H1 (cell line): Measurements from ENCODE around the gene SLC1A7. TPM values are rescaled to one million over a fixed set of nuclear protein-coding genes. Genes with fewer than 3 reads are reported as not detected.

Source experiments
- CTCF ChIA-PET: fragments of 300-600 bp; sonication (Branson Sonifier 250); formaldehyde crosslinking; loops from one replicate; lab custom pipeline; 2021; ENCODE audit not compliant: partially characterized antibody; lab: Charles Lee
- POLR2A ChIA-PET: fragments of 300-600 bp; sonication (Branson Sonifier 250); formaldehyde crosslinking; loops from one replicate; lab custom pipeline; 2021; ENCODE audit warnings: inconsistent platforms; ENCODE audit not compliant: partially characterized antibody; lab: Charles Lee
- DNase-seq, 2 experiments: peaks; one replicate each; pipeline versions ENCODE4 v3.0.0 to v3.0.0-alpha.2; 2010 to 2022; ENCODE audit warnings: low spot score in 2 of 2, low read depth in 1 of 2, mixed read lengths in 1 of 2
- FAIRE-seq: peaks from 2 replicates; lab custom pipeline; 2011; peaks lifted over from hg19 to GRCh38; lab: Jason Lieb, UNC
- H2AFZ ChIP-seq: 2 replicates; pipeline ENCODE4 v1.8.1; 2012; ENCODE audit warnings: low read length, inconsistent platforms
- H2AK5ac ChIP-seq: 2 replicates; pipeline ENCODE4 v1.6.1; 2013; ENCODE audit warnings: low read depth, low read length
- H2BK120ac ChIP-seq: replicated peaks from 2 replicates; pipeline ENCODE3; 2013; ENCODE audit warnings: low read depth, low read length, inconsistent platforms
- H2BK12ac ChIP-seq: 2 replicates; pipeline ENCODE4 v1.6.1; 2013; ENCODE audit warnings: low read depth, low read length
- H2BK15ac ChIP-seq: 2 replicates; pipeline ENCODE4 v1.6.1; 2013; ENCODE audit warnings: low read length
- H2BK20ac ChIP-seq: 2 replicates; pipeline ENCODE4 v1.6.1; 2013; ENCODE audit warnings: low read length
- H2BK5ac ChIP-seq: 2 replicates; pipeline ENCODE4 v1.6.1; 2013; ENCODE audit warnings: low read depth, low read length
- H3K14ac ChIP-seq: 2 replicates; pipeline ENCODE4 v1.6.1; 2013; ENCODE audit warnings: inconsistent platforms; ENCODE audit not compliant: insufficient read length
- H3K18ac ChIP-seq: 2 replicates; pipeline ENCODE4 v1.6.1; 2013; ENCODE audit warnings: low read length; ENCODE audit errors: extremely low read depth
- H3K23ac ChIP-seq: 2 replicates; pipeline ENCODE4 v1.6.1; 2013; ENCODE audit warnings: inconsistent platforms; ENCODE audit not compliant: insufficient read length
- H3K23me2 ChIP-seq: 2 replicates; pipeline ENCODE4 v1.6.1; 2013; ENCODE audit warnings: low read depth, low read length
- H3K27ac ChIP-seq: 2 replicates; pipeline ENCODE4 v1.6.1; 2011; ENCODE audit warnings: low read depth, low read length, inconsistent platforms
- H3K27me3 ChIP-seq, 4 experiments: replicated peaks in 1 of 4; 1 replicate in 1 of 4; 2 replicates in 3 of 4; pipeline versions ENCODE4 v1.6.1 to v1.8.1; 2011 to 2013; ENCODE audit warnings: low read length in 3 of 4, mild to moderate bottlenecking in 3 of 4, inconsistent platforms in 2 of 4, mixed read lengths in 2 of 4, moderate library complexity in 1 of 4; ENCODE audit not compliant: control insufficient read depth in 3 of 4, insufficient read depth in 3 of 4; ENCODE audit errors: extremely low read depth in 1 of 4
- H3K36me3 ChIP-seq, 4 experiments: 2 replicates each; pipeline versions ENCODE4 v1.6.1 to v1.8.1; 2011 to 2013; ENCODE audit warnings: mild to moderate bottlenecking in 4 of 4, low read length in 3 of 4, moderate library complexity in 2 of 4, control low read depth in 1 of 4, inconsistent platforms in 1 of 4; ENCODE audit not compliant: insufficient read depth in 4 of 4, control insufficient read depth in 2 of 4
- H3K4ac ChIP-seq: replicated peaks from 2 replicates; pipeline ENCODE3; 2013; ENCODE audit warnings: low read length, low read depth, mixed read lengths, inconsistent platforms; ENCODE audit not compliant: insufficient read length
- H3K4me1 ChIP-seq, 4 experiments: replicated peaks in 1 of 4; 1 replicate in 1 of 4; 2 replicates in 3 of 4; pipeline versions ENCODE4 v1.6.1 to v1.8.1; 2011 to 2013; ENCODE audit warnings: low read length in 3 of 4, inconsistent platforms in 2 of 4, mixed read lengths in 1 of 4; ENCODE audit not compliant: insufficient read depth in 4 of 4, control insufficient read depth in 3 of 4
- H3K4me2 ChIP-seq, 2 experiments: 2 replicates each; pipeline versions ENCODE4 v1.6.1 to v1.8.1; 2011 to 2013; ENCODE audit warnings: low read depth in 2 of 2, low read length in 2 of 2, control low read depth in 1 of 2, inconsistent platforms in 1 of 2, mild to moderate bottlenecking in 1 of 2; ENCODE audit not compliant: insufficient read depth in 1 of 2
- H3K4me3 ChIP-seq, 4 experiments: fragments of 200-600, 300-600 bp in 1 of 4; sonication (generic), shearing (Covaris generic), sonication (Bioruptor Twin) in 1 of 4; 2 replicates each; pipeline versions ENCODE4 v1.5.1 to v1.8.1; 2011 to 2016; ENCODE audit warnings: low read length in 4 of 4, low read depth in 3 of 4, control low read depth in 2 of 4, inconsistent platforms in 2 of 4, mild to moderate bottlenecking in 2 of 4, mixed read lengths in 1 of 4, moderate library complexity in 1 of 4; ENCODE audit not compliant: insufficient read depth in 2 of 4; ENCODE audit errors: extremely low read depth in 1 of 4
- H3K56ac ChIP-seq: replicated peaks from 2 replicates; pipeline ENCODE3; 2013; ENCODE audit warnings: low read depth, mild to moderate bottlenecking, mixed read lengths, low read length, inconsistent platforms; ENCODE audit not compliant: insufficient read length
- H3K79me1 ChIP-seq: 2 replicates; pipeline ENCODE4 v1.6.1; 2013; ENCODE audit warnings: low read depth, low read length, control low read depth
- H3K79me2 ChIP-seq, 2 experiments: 2 replicates each; pipeline versions ENCODE4 v1.6.1 to v1.8.1; 2012 to 2013; ENCODE audit warnings: low read length in 2 of 2, mild to moderate bottlenecking in 2 of 2, inconsistent platforms in 1 of 2; ENCODE audit not compliant: insufficient read depth in 2 of 2, control insufficient read depth in 1 of 2
- H3K9ac ChIP-seq, 4 experiments: replicated peaks in 1 of 4; 1 replicate in 1 of 4; 2 replicates in 3 of 4; pipeline versions ENCODE4 v1.6.1 to v1.8.1; 2011 to 2013; ENCODE audit warnings: low read depth in 3 of 4, low read length in 3 of 4, control low read depth in 2 of 4, mild to moderate bottlenecking in 2 of 4, moderate library complexity in 2 of 4, inconsistent platforms in 1 of 4; ENCODE audit errors: extremely low read depth in 1 of 4
- H3K9me3 ChIP-seq, 2 experiments: 2 replicates each; pipeline versions ENCODE4 v1.6.1 to v1.8.1; 2012 to 2013; ENCODE audit warnings: mild to moderate bottlenecking in 2 of 2, moderate library complexity in 2 of 2, control low read depth in 1 of 2, inconsistent platforms in 1 of 2, low read depth in 1 of 2, low read length in 1 of 2, mixed read lengths in 1 of 2; ENCODE audit not compliant: insufficient read depth in 2 of 2
- H4K20me1 ChIP-seq, 2 experiments: replicated peaks in 1 of 2; 2 replicates each; pipeline versions ENCODE3 to v1.8.1; 2011 to 2013; ENCODE audit warnings: inconsistent platforms in 2 of 2, low read length in 2 of 2, mild to moderate bottlenecking in 1 of 2; ENCODE audit not compliant: insufficient read depth in 2 of 2, control insufficient read depth in 1 of 2
- H4K5ac ChIP-seq: 2 replicates; pipeline ENCODE4 v1.6.1; 2013; ENCODE audit warnings: low read length, low read depth, mixed read lengths, inconsistent platforms; ENCODE audit not compliant: insufficient read length
- H4K8ac ChIP-seq: 2 replicates; pipeline ENCODE4 v1.8.0; 2013; ENCODE audit warnings: mild to moderate bottlenecking, moderate library complexity, low read length, inconsistent platforms; ENCODE audit not compliant: insufficient read depth; ENCODE audit errors: extremely low read depth
- H4K91ac ChIP-seq: replicated peaks from 2 replicates; pipeline ENCODE3; 2013; ENCODE audit warnings: low read length, mixed read lengths, inconsistent platforms; ENCODE audit not compliant: insufficient read length
- BCL11A ChIP-seq, 2 experiments: IDR thresholded peaks; one replicate each; pipeline ENCODE4 v1.6.1; 2011; ENCODE audit warnings: low read depth in 2 of 2, low read length in 2 of 2, mild to moderate bottlenecking in 2 of 2
- HDAC2 ChIP-seq, 2 experiments: fragments of 300-600 bp in 1 of 2; sonication (generic) in 1 of 2; IDR thresholded peaks; 2 replicates each; pipeline ENCODE4 v1.6.1; 2011 to 2012; ENCODE audit warnings: low read depth in 2 of 2, low read length in 2 of 2, mild to moderate bottlenecking in 2 of 2, moderate library complexity in 2 of 2, borderline replicate concordance in 1 of 2, inconsistent platforms in 1 of 2
- MAFK ChIP-seq: IDR thresholded peaks from 2 replicates; pipeline ENCODE4 v1.6.1; 2012; ENCODE audit warnings: low read depth, mild to moderate bottlenecking, improper control_type of control experiment, low read length
- RBBP5 ChIP-seq: IDR thresholded peaks from 2 replicates; pipeline ENCODE4 v1.7.1; 2012; ENCODE audit warnings: low read depth, mild to moderate bottlenecking, inconsistent platforms, low read length, moderate library complexity, borderline replicate concordance
- RFX5 ChIP-seq: IDR thresholded peaks from 2 replicates; pipeline ENCODE4 v1.6.1; 2011; ENCODE audit warnings: low read depth, low read length, improper control_type of control experiment, borderline replicate concordance
- SP4 ChIP-seq: IDR thresholded peaks from 2 replicates; pipeline ENCODE4 v1.6.1; 2012; ENCODE audit warnings: low read length, inconsistent platforms
- TCF12 ChIP-seq: IDR thresholded peaks from 2 replicates; pipeline ENCODE4 v1.6.1; 2011; ENCODE audit warnings: low read depth, mild to moderate bottlenecking, low read length
- WGBS, 2 experiments: shearing (Covaris generic) in 1 of 2; methylation state at CpG; one replicate each; pipeline versions ENCODE4 v1.1.6 to v1.1.7; 2013 to 2015; ENCODE audit warnings: low lambda C conversion rate in 2 of 2, mixed read lengths in 2 of 2, inconsistent platforms in 1 of 2, low coverage in 1 of 2, missing lambda C conversion rate in 1 of 2; ENCODE audit not compliant: insufficient replicate concordance in 2 of 2, insufficient coverage in 1 of 2, insufficient read length in 1 of 2; ENCODE audit errors: extremely low coverage in 1 of 2, missing lambda C conversion rate in 1 of 2; 5-methylcytosine and 5-hydroxymethylcytosine counted together
- polyA plus RNA-seq, 7 experiments: library from polyadenylated mRNA; depleted of rRNA in 3 of 7; stranded (reverse) in 5 of 7; unstranded in 2 of 7; fragments of >200 nt in 5 of 7; fragments of 200-250 nt in 2 of 7; gene quantifications; 1 replicate in 5 of 7; 2 replicates in 1 of 7; 4 replicates in 1 of 7; pipeline versions ENCODE4 v1.2.1 to v1.2.3, GENCODE V29; 2011 to 2013; ENCODE audit warnings: missing spikeins in 2 of 7, mixed read lengths in 2 of 7
- total RNA-seq: library from RNA; stranded (reverse); fragmentation: NEBNext Ultra II Directional; extraction: Animal tissue kit (Norgen Biotek cat#: 25700); gene quantifications from 2 replicates; pipeline ENCODE4 v1.2.1, GENCODE V29; 2021
- TF ChIP-seq, protein P1 (sequence below): IDR thresholded peaks from 2 replicates; pipeline ENCODE4 v1.6.1; 2012; ENCODE audit warnings: inconsistent platforms
- TF ChIP-seq, protein P2 (sequence below): IDR thresholded peaks from 2 replicates; pipeline ENCODE4 v1.6.1; 2011; ENCODE audit warnings: low read depth, mild to moderate bottlenecking, low read length; ENCODE audit not compliant: insufficient read depth
- TF ChIP-seq, protein P3 (sequence below): IDR thresholded peaks from 2 replicates; pipeline ENCODE4 v1.6.1; 2012; ENCODE audit warnings: low read length, inconsistent platforms

The SLC1A7 gene
- total and polyA plus RNA-seq, 2 of the 8 experiments (the other 6 are each of a cell fraction or from before 2014, with no cell fraction given) = not detected

DNA sequence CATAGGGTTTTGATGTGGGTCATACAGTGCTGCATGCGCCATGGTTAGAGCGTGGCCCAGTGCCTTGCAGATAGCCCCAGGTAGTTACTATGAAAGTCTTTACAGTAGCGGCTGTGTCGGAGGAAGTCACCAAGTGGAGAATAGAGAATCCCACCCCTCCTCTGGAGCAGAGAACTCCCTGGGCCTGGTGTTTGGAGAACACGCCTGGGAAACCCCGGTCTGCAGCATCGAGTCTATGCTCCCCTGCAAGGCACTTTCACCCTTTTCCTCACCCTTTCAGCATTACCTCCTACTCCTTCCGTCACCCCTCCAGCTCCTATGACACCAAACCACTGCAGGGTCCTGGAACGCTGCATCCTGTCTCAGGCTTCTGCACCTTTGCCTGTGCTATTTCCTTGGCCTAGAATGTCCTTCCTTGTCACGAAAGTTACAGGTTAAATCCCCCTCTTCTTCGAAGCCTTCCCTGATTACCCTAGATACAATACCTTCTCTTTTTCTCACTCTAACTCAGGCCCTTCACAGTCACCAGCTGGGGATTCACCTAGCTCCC, 2.7 kb upstream of the SLC1A7 start:
- H3K4me3 ChIP-seq = no peak overlapping the region
- 84% methylated on average over 11 of the region's 11 CpGs; no CpG with 5 or more reads in 1 of the 2 experiments for WGBS, 2 experiments
- H2AK5ac ChIP-seq = no peak overlapping the region
- H2BK120ac ChIP-seq = no peak overlapping the region
- H3K27ac ChIP-seq = no peak overlapping the region
- CTCF ChIA-PET = interaction anchor here (0.6 to 2.5 kb wide), 6 partner anchors 11 to 223 kb away, joined by 3 to 8 read pairs (median 5); no protein-coding TSS in a partner anchor
- no peaks in the 10 kb centered on the region for H4K20me1 ChIP-seq
- no peaks in the 10 kb centered on the region for H3K27me3 ChIP-seq
- H3K79me2 ChIP-seq = no peaks in the 10 kb centered on the region
- no peak overlapping the region for H3K18ac ChIP-seq
- H3K56ac ChIP-seq = no peak overlapping the region
- H4K91ac ChIP-seq = no peak overlapping the region
- no peak overlapping the region for H2BK5ac ChIP-seq
- H3K36me3 ChIP-seq = no peaks in the 10 kb centered on the region
- H3K23ac ChIP-seq = no peak overlapping the region
- no peak overlapping the region for H3K14ac ChIP-seq
- FAIRE-seq (no peak), DNase-seq (no peak)
- H3K4me2 ChIP-seq = no peak overlapping the region
- H3K79me1 ChIP-seq = no peaks in the 10 kb centered on the region
- H3K9me3 ChIP-seq = no peaks in the 10 kb centered on the region
- no peaks in the 10 kb centered on the region for H3K23me2 ChIP-seq
- no peak overlapping the region for H3K4ac ChIP-seq
- H2AFZ ChIP-seq = 0 out of 2 replicates have a peak overlapping the region, but pooled peaks have one; percentile 21
- no peak overlapping the region for H2BK12ac ChIP-seq
- H3K4me1 ChIP-seq = no peaks in the 10 kb centered on the region; a peak in 1 of 7 replicates
- no peak overlapping the region for H3K9ac ChIP-seq
- H4K8ac ChIP-seq = no peak overlapping the region
- no peak overlapping the region for H4K5ac ChIP-seq
- no peak overlapping the region for H2BK15ac ChIP-seq
- POLR2A ChIA-PET = interaction anchor here (1.7 kb wide), 1 partner anchor 25 kb away, joined by 3 read pairs; no protein-coding TSS in a partner anchor
- H2BK20ac ChIP-seq = no peak overlapping the region; the same call in 1 of the 2 replicates
- no peak for TF ChIP-seq RFX5
- TF ChIP-seq SP4 = no peak
- TF ChIP-seq, protein P1, sequence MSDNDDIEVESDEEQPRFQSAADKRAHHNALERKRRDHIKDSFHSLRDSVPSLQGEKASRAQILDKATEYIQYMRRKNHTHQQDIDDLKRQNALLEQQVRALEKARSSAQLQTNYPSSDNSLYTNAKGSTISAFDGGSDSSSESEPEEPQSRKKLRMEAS = no peak
- no peak for TF ChIP-seq BCL11A (IDR thresholded peaks at IDR 0.05; ENCODE audit: low read depth in 2 of 2, low read length in 2 of 2)
- TF ChIP-seq, protein P2, sequence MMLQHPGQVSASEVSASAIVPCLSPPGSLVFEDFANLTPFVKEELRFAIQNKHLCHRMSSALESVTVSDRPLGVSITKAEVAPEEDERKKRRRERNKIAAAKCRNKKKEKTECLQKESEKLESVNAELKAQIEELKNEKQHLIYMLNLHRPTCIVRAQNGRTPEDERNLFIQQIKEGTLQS = no peak
- TF ChIP-seq TCF12 = no peak
- no peak for TF ChIP-seq MAFK
- TF ChIP-seq, protein P3, sequence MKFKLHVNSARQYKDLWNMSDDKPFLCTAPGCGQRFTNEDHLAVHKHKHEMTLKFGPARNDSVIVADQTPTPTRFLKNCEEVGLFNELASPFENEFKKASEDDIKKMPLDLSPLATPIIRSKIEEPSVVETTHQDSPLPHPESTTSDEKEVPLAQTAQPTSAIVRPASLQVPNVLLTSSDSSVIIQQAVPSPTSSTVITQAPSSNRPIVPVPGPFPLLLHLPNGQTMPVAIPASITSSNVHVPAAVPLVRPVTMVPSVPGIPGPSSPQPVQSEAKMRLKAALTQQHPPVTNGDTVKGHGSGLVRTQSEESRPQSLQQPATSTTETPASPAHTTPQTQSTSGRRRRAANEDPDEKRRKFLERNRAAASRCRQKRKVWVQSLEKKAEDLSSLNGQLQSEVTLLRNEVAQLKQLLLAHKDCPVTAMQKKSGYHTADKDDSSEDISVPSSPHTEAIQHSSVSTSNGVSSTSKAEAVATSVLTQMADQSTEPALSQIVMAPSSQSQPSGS = no peak
- no peak for TF ChIP-seq RBBP5
- TF ChIP-seq HDAC2 (IDR thresholded peaks at IDR 0.05; ENCODE audit: borderline replicate concordance in 1 of 2, low read depth in 2 of 2, low read length in 2 of 2) = no peak
